Lung microvascular endothelial cell (primary cell): ENCODE results near the gene L3MBTL2. TPM values are rescaled to one million over a fixed set of nuclear protein-coding genes. Genes with fewer than 3 reads are reported as not detected.
"Not testable (repeated sequence)": the region's sequence is repeated elsewhere in the genome, so short reads cannot be mapped to it uniquely, and the experiment has no call there.

Experiments
- DNase-seq, 2 donors: peaks; one replicate each; pipeline versions ENCODE4 v3.0.0 to v3.0.0-alpha.2; 2010; ENCODE audit warnings: low read depth in 2 of 2
- total RNA-seq: library from RNA; depleted of rRNA; stranded (reverse); fragments of >200 nt; gene quantifications from 2 replicates; pipeline ENCODE4 v1.2.1, GENCODE V29; 2014

L3MBTL2 gene
- total RNA-seq, 1 donor from 2014 or later: 21.6 TPM

GRCh38 chr22:41240377-41241132, 35.4 kb downstream of the L3MBTL2 start, which contains the start of gene CHADL:
Gene CHADL, minus strand, starts transcription at chr22:41240931. Its CDS starts 50 bp downstream, at chr22:41240881.
- no peak for DNase-seq

GRCh38 chr22:41241133-41241676, 36.1 kb downstream of the L3MBTL2 start:
- no peak for DNase-seq

GRCh38 chr22:41242396-41243117, 37.4 kb downstream of the L3MBTL2 start:
- DNase-seq: no peak

- no peak for DNase-seq
Observed at GRCh38 chr22:41243361-41243760, 38.2 kb downstream of the L3MBTL2 start.

GRCh38 chr22:41245917-41246499, 40.9 kb downstream of the L3MBTL2 start:
- DNase-seq: no peak

GRCh38 chr22:41247703-41248102, 42.6 kb downstream of the L3MBTL2 start:
- DNase-seq: no peak

GRCh38 chr22:41248314-41248713, 43.2 kb downstream of the L3MBTL2 start:
- no peak for DNase-seq

GRCh38 chr22:41248758-41249157, 43.6 kb downstream of the L3MBTL2 start:
- DNase-seq: no peak

- DNase-seq: no peak
Observed at GRCh38 chr22:41249442-41249841, 44.3 kb downstream of the L3MBTL2 start.

GRCh38 chr22:41250127-41250526, 45.0 kb downstream of the L3MBTL2 start:
- DNase-seq: no peak

GRCh38 chr22:41252365-41252764, 47.3 kb downstream of the L3MBTL2 start:
- DNase-seq: no peak

- no peak for DNase-seq
Observed at GRCh38 chr22:41254230-41254629, 49.1 kb downstream of the L3MBTL2 start.

GRCh38 chr22:41256254-41257253, 51.4 kb downstream of the L3MBTL2 start:
- DNase-seq: peak; percentile 59 to 81

- no peak for DNase-seq
Observed at GRCh38 chr22:41257696-41258095, 52.6 kb downstream of the L3MBTL2 start.

- DNase-seq: not testable (repeated sequence)
Observed at GRCh38 chr22:41259756-41260155, 54.6 kb downstream of the L3MBTL2 start.

- no peak for DNase-seq
Observed at GRCh38 chr22:41260871-41261270, 55.8 kb downstream of the L3MBTL2 start.

- no peak for DNase-seq
Observed at GRCh38 chr22:41261541-41262249, 56.6 kb downstream of the L3MBTL2 start.

GRCh38 chr22:41262250-41262765, 57.2 kb downstream of the L3MBTL2 start:
- DNase-seq: no peak

- DNase-seq: no peak
Observed at GRCh38 chr22:41263704-41264103, 58.6 kb downstream of the L3MBTL2 start.

GRCh38 chr22:41264408-41264941, 59.4 kb downstream of the L3MBTL2 start:
- DNase-seq: no peak
